Activated naive CD4-positive, alpha-beta T cell treated with anti-CD3 and anti-CD28 coated beads, Interleukin-2, amount 10 ng/mL, durations not matched to agents 7 days and 5 days (primary cell): ENCODE results near the gene ZBTB20.

ENCODE experiments used
- CTCF ChIA-PET: fragments of 350-600 bp; sonication (Branson Sonifier 250); formaldehyde crosslinking; loops from one replicate; lab custom pipeline; 2021; ENCODE audit warnings: antibody characterized with exemption; lab: Charles Lee
- DNase-seq: peaks from one replicate; pipeline ENCODE4 v3.0.0-alpha.2; 2020
- H3K27ac Mint-ChIP-seq: one replicate; pipeline ENCODE4 v1.8.0; 2021; ENCODE audit warnings: mild to moderate bottlenecking, moderate library complexity, mixed read lengths
- H3K27me3 Mint-ChIP-seq: one replicate; pipeline ENCODE4 v1.8.0; 2021; ENCODE audit warnings: mild to moderate bottlenecking, mixed read lengths
- H3K36me3 Mint-ChIP-seq: one replicate; pipeline ENCODE4 v1.8.0; 2021; ENCODE audit warnings: mixed read lengths
- H3K4me1 Mint-ChIP-seq: one replicate; pipeline ENCODE4 v1.8.0; 2021; ENCODE audit warnings: mixed read lengths
- H3K4me3 Mint-ChIP-seq: one replicate; pipeline ENCODE4 v1.8.0; 2021; ENCODE audit warnings: mild to moderate bottlenecking, moderate library complexity, mixed read lengths
- H3K9me3 Mint-ChIP-seq: one replicate; pipeline ENCODE4 v1.8.0; 2021; ENCODE audit warnings: mixed read lengths

Gene ZBTB20

DNA sequence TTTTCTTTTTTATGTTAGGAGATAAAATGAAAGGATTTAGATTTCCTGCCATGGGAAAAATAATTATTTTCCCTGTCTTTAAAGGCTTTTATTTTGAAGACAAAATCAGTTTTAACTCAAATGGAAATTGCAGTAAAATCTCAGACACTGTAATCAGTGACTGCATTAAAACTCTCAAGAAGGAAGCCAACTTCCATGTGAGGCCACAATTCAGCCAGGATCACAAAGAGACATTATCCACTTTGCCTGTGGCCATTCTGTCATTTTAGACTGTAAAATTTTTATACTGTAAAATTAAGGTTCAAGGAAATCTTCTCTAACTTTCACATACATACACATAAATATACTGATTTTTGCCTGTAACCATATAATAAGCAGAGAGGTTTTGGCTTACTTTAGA, 549.2 kb downstream of the ZBTB20 start:
- Mint-ChIP-seq H3K4me1 (no peaks in the 10 kb centered on the region), H3K9me3 (no peaks in the 10 kb centered on the region), H3K27ac (no peak overlapping the region), H3K4me3 (no peak overlapping the region), H3K36me3 (no peaks in the 10 kb centered on the region), H3K27me3 (no peaks in the 10 kb centered on the region)
- CTCF ChIA-PET: no interaction called here
- no peak for DNase-seq

DNA sequence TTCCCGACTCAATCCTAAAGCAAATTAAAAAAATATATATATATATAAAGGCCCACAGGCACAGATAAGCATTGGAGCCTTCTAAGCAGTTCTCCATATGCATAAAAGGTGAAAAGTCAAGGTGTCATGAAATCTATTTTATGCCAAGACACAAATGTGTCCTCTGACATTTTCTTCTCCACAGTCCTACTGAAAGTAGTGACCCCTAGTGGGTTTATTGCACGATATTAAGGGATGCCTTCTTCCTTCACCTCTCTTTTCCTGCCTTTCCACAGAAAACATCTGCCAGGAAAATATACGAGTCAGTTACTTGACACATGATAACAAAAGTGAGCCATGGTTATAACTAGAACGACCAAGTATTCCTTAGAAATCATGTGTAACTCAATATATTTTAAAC, 550.1 kb downstream of the ZBTB20 start:
- DNase-seq: no peak
- Mint-ChIP-seq H3K4me3 (no peak overlapping the region), H3K27me3 (no peaks in the 10 kb centered on the region), H3K9me3 (no peaks in the 10 kb centered on the region), H3K36me3 (no peaks in the 10 kb centered on the region), H3K4me1 (no peaks in the 10 kb centered on the region), H3K27ac (no peak overlapping the region)
- CTCF ChIA-PET: no interaction called here

DNA sequence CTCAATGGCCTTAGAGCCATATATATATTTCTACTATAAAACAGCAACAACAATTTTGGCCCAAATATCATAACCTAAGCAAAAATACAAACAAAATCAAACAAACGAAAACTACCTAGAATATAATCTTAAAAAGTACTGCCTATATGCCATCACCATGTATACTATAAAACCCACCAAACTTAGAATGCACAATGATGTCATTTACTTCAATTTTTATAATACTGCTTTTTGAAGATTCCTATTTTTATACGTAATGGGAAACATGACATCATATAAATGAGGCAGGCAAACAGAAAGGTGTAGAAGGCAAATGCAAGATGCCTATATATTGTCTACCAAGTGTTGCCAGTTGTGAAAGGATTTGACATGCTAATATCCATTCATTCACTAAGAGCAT, 550.9 kb downstream of the ZBTB20 start:
- no peaks in the 10 kb centered on the region for H3K36me3 Mint-ChIP-seq
- H3K27me3 Mint-ChIP-seq: no peaks in the 10 kb centered on the region
- no peaks in the 10 kb centered on the region for H3K9me3 Mint-ChIP-seq
- no peak overlapping the region for H3K4me3 Mint-ChIP-seq
- no peaks in the 10 kb centered on the region for H3K4me1 Mint-ChIP-seq
- no peak for DNase-seq
- CTCF ChIA-PET: no interaction called here
- no peak overlapping the region for H3K27ac Mint-ChIP-seq

DNA sequence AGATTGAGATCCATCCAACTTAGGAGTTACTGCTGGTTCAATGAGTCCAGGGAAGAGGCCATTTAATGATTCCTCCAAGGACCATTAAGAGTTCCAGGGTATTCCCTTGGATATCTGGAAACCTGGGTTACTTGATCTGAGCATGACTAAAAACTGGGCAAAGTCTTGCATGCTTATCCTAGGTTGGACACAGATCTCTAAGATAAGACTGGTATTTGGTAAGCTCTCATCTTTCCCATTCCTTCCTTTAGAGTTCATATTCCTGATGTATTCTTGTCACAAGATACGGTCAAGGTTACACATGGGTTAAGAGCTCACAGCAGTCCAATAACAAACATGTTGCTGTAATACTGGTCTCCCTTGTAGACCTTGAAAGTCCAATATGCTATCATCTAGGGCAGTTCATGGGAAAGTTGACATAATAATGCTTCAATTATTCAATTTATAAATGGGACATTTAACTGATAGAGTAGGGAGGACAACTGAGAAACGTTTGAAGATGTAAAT, 551.5 kb downstream of the ZBTB20 start:
- Mint-ChIP-seq H3K36me3 (no peaks in the 10 kb centered on the region), H3K9me3 (no peaks in the 10 kb centered on the region), H3K4me3 (no peak overlapping the region), H3K4me1 (no peaks in the 10 kb centered on the region), H3K27ac (no peak overlapping the region), H3K27me3 (no peaks in the 10 kb centered on the region)
- DNase-seq: no peak
- CTCF ChIA-PET: no interaction called here

DNA sequence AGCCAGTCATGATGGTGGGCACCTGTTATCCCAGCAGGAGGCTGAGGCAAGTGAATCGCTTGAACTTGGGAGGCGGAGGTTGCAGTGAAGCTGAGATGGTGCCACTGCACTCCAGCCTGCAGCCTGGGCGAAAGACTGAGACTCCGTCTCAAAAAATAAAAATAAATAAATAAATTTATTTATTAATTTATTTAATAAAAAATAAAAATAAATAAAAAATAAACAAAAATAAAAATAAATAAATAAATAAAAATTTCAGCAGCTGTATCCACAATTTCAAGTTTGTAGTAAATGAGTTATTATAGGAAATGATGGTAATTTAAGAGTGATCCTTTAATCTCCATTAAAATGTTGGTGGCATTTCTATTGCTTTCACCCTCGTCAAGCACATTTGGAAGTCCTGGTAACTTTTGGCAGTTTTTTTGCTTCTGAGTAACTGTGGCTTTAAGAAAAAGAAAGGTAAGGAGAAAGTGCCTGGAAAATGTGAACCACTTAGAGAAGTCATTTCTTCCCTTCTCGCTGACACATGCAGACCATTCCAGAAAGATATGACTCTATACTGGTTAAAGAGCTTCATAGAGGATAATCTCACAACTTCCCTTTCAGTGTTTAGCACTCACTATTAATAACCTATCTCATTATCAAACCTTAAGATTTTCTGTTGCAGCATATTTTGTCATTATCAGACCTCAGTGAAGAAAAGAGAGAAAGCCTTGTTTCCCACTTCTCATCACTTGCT, 556.6 kb downstream of the ZBTB20 start:
- CTCF ChIA-PET: no interaction called here
- Mint-ChIP-seq H3K27me3 (no peaks in the 10 kb centered on the region), H3K36me3 (no peaks in the 10 kb centered on the region), H3K27ac (no peak overlapping the region), H3K4me1 (no peaks in the 10 kb centered on the region), H3K4me3 (no peak overlapping the region), H3K9me3 (no peaks in the 10 kb centered on the region)
- DNase-seq: no peak

DNA sequence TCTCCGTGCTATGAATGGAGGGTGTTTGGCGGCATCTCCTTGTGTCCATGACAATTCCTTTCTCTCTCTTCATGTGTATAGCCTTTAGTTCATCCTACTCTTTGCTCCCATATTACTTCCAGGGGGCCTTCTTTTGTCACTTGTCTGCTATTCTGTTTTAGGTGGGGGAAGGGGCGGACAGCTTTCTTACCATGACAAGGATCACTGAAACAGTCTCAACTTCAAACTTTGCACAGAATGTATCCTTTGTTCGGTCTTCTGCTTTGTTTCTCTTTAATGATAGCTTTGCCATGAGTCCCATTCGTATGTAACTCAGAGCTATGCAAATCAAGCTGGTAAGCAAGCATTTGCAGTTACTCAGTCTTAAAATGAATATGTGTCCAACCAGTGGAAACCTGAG, 559.1 kb downstream of the ZBTB20 start:
- Mint-ChIP-seq H3K36me3 (no peaks in the 10 kb centered on the region), H3K9me3 (no peaks in the 10 kb centered on the region), H3K4me3 (no peak overlapping the region), H3K27ac (no peak overlapping the region), H3K4me1 (peaks cover 2% of the 10 kb centered on the region), H3K27me3 (no peaks in the 10 kb centered on the region)
- no peak for DNase-seq
- CTCF ChIA-PET: no interaction called here

DNA sequence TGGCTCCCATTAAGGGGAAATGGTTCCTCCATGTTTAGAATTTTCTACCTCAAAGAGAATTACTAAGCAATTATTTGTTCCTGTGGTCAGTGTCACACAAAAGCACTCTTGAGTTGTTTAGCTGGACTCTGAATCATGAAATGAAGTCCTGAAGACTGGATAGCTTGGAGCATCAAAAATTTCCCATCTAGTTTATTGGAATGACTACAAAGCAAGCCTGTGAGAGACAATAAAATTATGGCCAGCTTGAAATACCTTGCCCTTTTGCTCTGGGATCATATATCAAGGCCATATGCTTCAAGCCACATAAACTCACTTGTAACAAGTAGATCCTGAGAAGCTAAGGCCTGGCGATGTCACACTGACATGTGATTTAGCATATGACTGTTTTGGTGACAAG, 561.0 kb downstream of the ZBTB20 start:
- Mint-ChIP-seq H3K4me1 (peaks cover 6% of the 10 kb centered on the region), H3K4me3 (no peak overlapping the region), H3K27me3 (no peaks in the 10 kb centered on the region), H3K36me3 (no peaks in the 10 kb centered on the region), H3K9me3 (no peaks in the 10 kb centered on the region), H3K27ac (no peak overlapping the region)
- no peak for DNase-seq
- CTCF ChIA-PET: no interaction called here

DNA sequence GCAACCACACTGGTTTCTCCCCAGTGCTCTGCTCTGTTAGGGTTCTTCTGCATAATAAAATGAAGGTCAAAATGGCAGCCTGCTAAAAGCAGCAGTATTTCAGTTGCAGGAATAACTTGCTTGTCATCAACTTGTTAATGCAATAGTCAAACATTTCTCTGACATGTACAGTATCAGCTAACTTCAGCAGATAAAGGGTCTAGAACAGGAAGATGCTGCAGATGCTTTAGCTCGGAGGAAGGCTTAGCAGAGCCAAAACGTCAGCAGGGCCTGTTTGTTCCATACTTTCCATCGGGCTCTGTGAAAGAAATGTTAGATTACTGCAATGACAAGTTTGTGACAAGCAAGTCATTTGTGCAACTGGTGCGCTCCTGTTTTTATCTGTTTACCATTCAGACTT, 561.4 kb downstream of the ZBTB20 start:
- no peak for DNase-seq
- no peak overlapping the region for H3K27ac Mint-ChIP-seq
- H3K4me3 Mint-ChIP-seq: no peak overlapping the region
- H3K36me3 Mint-ChIP-seq: no peaks in the 10 kb centered on the region
- H3K9me3 Mint-ChIP-seq: no peaks in the 10 kb centered on the region
- no peaks in the 10 kb centered on the region for H3K27me3 Mint-ChIP-seq
- CTCF ChIA-PET: no interaction called here
- H3K4me1 Mint-ChIP-seq: peaks cover 6% of the 10 kb centered on the region

DNA sequence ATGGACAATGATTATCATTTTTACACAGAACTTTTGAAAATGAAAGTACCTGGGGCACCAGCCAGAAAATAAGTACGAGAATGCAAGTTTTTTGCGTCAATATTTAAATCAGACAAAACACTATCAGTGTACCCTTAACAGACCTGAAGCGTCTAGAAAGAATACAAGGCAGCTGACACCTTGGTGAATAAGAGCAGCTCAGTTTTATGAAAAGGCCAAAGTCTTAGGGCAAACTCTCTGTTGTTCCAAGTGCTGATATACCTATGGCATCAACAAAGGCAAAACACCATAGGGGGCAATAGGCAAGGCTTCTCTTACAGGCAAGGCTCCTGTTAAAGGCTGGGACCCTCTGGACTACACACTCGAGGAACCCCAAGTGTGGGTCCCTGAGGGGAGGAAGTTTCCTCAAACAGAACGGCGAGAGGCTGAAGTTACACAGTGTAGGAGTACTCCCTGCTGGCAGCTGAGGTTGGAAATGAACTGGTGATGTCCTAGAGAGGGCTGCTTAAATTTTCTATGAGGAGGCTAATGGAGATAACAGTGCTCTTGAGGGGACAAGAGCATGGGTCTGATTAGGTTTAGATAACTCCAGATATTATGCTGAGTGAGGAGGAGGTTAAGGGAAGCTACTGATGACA, 562.2 kb downstream of the ZBTB20 start:
- Mint-ChIP-seq H3K36me3 (no peaks in the 10 kb centered on the region), H3K27me3 (no peaks in the 10 kb centered on the region), H3K9me3 (no peaks in the 10 kb centered on the region), H3K27ac (no peak overlapping the region), H3K4me3 (no peak overlapping the region), H3K4me1 (peaks cover 6% of the 10 kb centered on the region)
- no peak for DNase-seq
- CTCF ChIA-PET: no interaction called here

DNA sequence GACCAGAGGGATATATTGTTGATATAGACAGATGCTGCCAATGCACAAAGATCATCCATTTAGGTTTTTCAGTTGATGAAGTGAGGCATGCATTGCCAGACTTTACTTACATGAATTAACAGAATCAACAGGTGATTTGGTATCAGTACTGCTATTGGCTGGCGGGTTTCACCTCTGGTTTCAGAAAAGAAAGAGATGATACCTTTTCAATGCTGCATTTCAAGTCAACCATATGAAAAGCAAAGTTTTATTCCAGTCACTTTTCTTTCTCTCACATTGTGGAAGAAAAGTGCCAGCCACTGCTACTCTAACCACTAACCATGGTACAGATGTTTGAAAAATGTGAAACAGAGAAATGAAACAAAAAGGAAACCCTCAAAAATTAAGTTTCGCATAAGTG, 564.2 kb downstream of the ZBTB20 start:
- H3K27ac Mint-ChIP-seq: no peak overlapping the region
- CTCF ChIA-PET: no interaction called here
- no peaks in the 10 kb centered on the region for H3K36me3 Mint-ChIP-seq
- no peaks in the 10 kb centered on the region for H3K27me3 Mint-ChIP-seq
- no peak overlapping the region for H3K4me3 Mint-ChIP-seq
- DNase-seq: no peak
- no peaks in the 10 kb centered on the region for H3K9me3 Mint-ChIP-seq
- peaks cover 6% of the 10 kb centered on the region for H3K4me1 Mint-ChIP-seq

DNA sequence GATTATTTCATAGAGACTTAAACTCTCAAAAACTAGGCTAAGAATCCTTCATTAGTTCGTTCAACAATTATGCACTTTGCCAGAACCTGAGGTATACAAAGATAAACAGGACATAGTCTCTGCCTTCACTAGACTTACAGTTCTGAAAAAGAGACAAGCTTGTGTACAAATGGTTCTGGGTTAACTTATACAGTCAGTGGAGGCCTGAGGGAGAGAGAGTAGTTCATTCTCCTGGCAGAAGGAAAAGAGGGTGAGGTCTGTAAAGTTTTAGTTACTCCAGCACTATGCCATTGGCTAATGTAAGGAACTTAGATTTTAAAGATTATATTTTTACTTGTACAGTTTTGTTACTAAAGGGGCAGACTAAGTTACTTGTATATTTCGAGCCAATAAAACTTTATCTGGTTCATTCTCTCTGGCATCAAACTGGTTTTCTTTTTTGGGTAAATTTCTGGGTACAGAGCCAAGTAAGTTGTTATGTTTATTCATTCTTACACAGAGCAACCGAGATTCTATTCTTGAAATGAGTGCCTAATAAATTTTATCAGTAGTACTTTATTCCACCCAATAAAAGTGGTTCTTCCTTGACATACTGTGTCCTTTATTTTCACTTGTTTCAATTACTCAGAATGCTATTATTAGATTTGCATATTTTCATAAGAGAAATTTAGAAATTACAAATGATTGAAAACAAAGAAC, 574.6 kb downstream of the ZBTB20 start:
- peaks cover 4% of the 10 kb centered on the region for H3K27me3 Mint-ChIP-seq
- H3K9me3 Mint-ChIP-seq: no peaks in the 10 kb centered on the region
- CTCF ChIA-PET: no interaction called here
- no peak overlapping the region for H3K4me3 Mint-ChIP-seq
- no peak for DNase-seq
- H3K36me3 Mint-ChIP-seq: no peaks in the 10 kb centered on the region
- H3K4me1 Mint-ChIP-seq: no peaks in the 10 kb centered on the region
- no peak overlapping the region for H3K27ac Mint-ChIP-seq

DNA sequence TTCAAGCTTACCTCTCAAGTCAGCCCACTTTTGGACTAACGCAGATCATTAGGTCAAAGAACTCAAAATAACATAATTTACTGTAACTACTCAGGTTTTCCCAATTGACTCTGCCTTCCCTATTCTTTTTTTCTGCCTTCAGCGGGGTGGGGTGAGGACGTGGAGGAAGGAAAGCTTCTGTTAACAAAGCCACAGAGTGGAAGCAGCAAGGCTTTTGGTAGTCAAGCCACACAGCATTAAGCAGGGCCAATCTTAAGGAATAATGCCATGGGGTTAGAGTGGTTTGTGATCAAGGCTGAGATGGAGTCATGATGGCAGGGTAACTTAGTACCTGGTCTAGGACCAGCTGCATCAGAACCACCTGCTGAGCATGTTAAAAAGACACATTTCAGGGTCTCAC, 575.7 kb downstream of the ZBTB20 start:
- Mint-ChIP-seq H3K4me3 (no peak overlapping the region), H3K36me3 (no peaks in the 10 kb centered on the region), H3K4me1 (peaks cover 6% of the 10 kb centered on the region), H3K9me3 (no peaks in the 10 kb centered on the region), H3K27me3 (peaks cover 4% of the 10 kb centered on the region), H3K27ac (no peak overlapping the region)
- DNase-seq: no peak
- CTCF ChIA-PET: no interaction called here

DNA sequence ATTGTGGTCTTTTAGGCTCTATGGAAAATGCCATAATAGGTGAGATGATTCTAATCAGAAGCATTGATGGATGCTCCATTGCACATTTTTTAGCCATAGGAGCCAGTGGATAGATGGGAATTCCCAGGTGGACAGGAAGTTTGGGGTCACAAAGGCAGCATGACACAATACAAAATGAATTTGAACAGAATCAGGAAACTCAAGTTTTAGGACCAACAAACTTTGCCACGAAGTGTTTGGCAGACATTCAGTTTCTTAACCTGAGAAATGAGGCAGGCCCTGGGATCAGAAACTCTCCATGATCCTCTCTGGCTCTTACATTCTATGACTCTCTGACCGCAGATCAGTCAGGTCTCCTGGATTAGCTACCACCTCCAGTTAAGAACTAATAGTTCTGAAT, 577.9 kb downstream of the ZBTB20 start:
- Mint-ChIP-seq H3K4me1 (peaks cover 11% of the 10 kb centered on the region), H3K9me3 (no peaks in the 10 kb centered on the region), H3K36me3 (no peaks in the 10 kb centered on the region), H3K27me3 (peaks cover 4% of the 10 kb centered on the region), H3K4me3 (no peak overlapping the region), H3K27ac (no peak overlapping the region)
- CTCF ChIA-PET: no interaction called here
- no peak for DNase-seq

DNA sequence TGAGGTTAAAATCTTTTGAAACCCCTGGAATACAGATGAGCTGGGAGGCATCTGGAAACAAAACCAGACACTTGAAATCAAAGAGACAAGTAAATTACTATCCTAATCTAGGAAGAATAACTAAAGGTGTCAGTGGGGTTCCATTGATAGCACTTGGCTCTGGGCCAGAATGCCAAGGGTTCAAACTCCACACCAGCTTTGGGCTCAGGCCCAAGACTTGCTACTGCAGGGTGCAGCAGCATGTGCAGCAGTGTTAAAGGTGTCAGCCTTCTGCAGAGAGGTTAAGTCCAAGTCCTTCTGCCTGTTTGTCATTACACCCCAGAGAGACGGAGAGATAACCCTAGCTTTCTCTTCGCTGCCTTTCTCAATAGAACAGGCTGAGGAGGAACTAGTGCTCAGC, 579.3 kb downstream of the ZBTB20 start:
- CTCF ChIA-PET: no interaction called here
- Mint-ChIP-seq H3K36me3 (no peaks in the 10 kb centered on the region), H3K9me3 (peaks cover 3% of the 10 kb centered on the region), H3K27ac (no peak overlapping the region), H3K27me3 (no peaks in the 10 kb centered on the region), H3K4me3 (no peak overlapping the region), H3K4me1 (peaks cover 11% of the 10 kb centered on the region)
- DNase-seq: no peak

DNA sequence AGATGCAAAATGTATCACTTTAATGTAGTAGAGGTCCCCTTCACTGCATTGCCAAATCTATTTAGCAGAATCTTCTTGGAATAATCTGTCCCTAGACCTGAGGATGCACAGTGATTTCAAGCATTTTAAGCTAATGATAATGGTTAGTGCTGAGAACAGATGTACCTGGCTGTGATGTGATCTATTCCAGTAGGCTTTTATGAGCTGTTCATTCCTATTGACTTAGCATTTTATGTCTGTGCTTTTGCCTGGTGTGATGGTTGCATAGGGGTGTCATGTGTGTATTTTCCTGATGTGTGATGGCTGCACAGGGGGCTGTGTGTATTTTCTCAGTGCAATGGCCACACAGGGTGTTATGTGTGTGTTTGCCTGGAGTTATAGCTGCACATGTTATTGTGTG, 580.3 kb downstream of the ZBTB20 start:
- no peak overlapping the region for H3K27ac Mint-ChIP-seq
- H3K27me3 Mint-ChIP-seq: no peaks in the 10 kb centered on the region
- no peaks in the 10 kb centered on the region for H3K36me3 Mint-ChIP-seq
- peaks cover 3% of the 10 kb centered on the region for H3K9me3 Mint-ChIP-seq
- no peak for DNase-seq
- H3K4me1 Mint-ChIP-seq: peaks cover 11% of the 10 kb centered on the region
- no peak overlapping the region for H3K4me3 Mint-ChIP-seq
- CTCF ChIA-PET: no interaction called here
